IMR-90 (cell line): Measurements from ENCODE around the gene FNBP1L. TPM values are rescaled to one million over a fixed set of nuclear protein-coding genes. Genes with fewer than 3 reads are reported as not detected.
A peak's percentile ranks its signal among the peaks of the same experiment; 100 is the strongest.

Experiments
- ATAC-seq: fragments of 200-7000 bp; cut with Tn5 transposase; 2 replicates; pipeline ENCODE4 v1.9.1; 2020; ENCODE audit warnings: low read depth, mild to moderate bottlenecking, moderate library complexity
- BruUV-seq: library from RNA; stranded (reverse); fragments of 400-500 nt; replicated peaks from 2 replicates; lab custom pipeline; 2021; lab: Mats Ljungman, UMichigan
- CTCF ChIA-PET: fragments of 300-600 bp; formaldehyde crosslinking; extraction: SDS; loops from one replicate; lab custom pipeline; 2021; ENCODE audit warnings: antibody characterized with exemption; lab: Yijun Ruan, JAX
- POLR2A ChIA-PET: fragments of 300-600 bp; sonication (Branson Sonifier 250); formaldehyde crosslinking; loops from one replicate; lab custom pipeline; 2022; ENCODE audit warnings: antibody characterized with exemption; ENCODE audit not compliant: unreplicated experiment; lab: Charles Lee
- DNase-seq: peaks from one replicate; pipeline ENCODE4 v3.0.0; 2013
- H2AFZ ChIP-seq: replicated peaks from 2 replicates; pipeline ENCODE3; 2013; ENCODE audit warnings: low read length, mild to moderate bottlenecking; ENCODE audit not compliant: poor library complexity
- H2AK5ac ChIP-seq: 2 replicates; pipeline ENCODE4 v1.6.1; 2013; ENCODE audit warnings: low read depth, low read length, inconsistent platforms
- H2AK9ac ChIP-seq: replicated peaks from 2 replicates; pipeline ENCODE3; 2013; ENCODE audit warnings: mild to moderate bottlenecking, low read depth, low read length, moderate library complexity; ENCODE audit not compliant: poor library complexity
- H2BK120ac ChIP-seq: 2 replicates; pipeline ENCODE4 v1.6.1; 2013; ENCODE audit warnings: low read depth, low read length, inconsistent platforms
- H2BK15ac ChIP-seq: 3 replicates; pipeline ENCODE4 v1.6.1; 2013; ENCODE audit warnings: low read depth, low read length, inconsistent platforms
- H2BK20ac ChIP-seq: 2 replicates; pipeline ENCODE4 v1.6.1; 2013; ENCODE audit warnings: low read depth, mild to moderate bottlenecking, inconsistent platforms, low read length, moderate library complexity
- H2BK5ac ChIP-seq: 2 replicates; pipeline ENCODE4 v1.6.1; 2013; ENCODE audit warnings: mild to moderate bottlenecking, low read depth, low read length, inconsistent platforms; ENCODE audit not compliant: poor library complexity, severe bottlenecking
- H3K14ac ChIP-seq: replicated peaks from 2 replicates; pipeline ENCODE4 v1.6.1; 2013; ENCODE audit warnings: low read depth, low read length, inconsistent platforms
- H3K18ac ChIP-seq: 2 replicates; pipeline ENCODE4 v1.6.1; 2013; ENCODE audit warnings: low read depth, low read length, control low read depth
- H3K23ac ChIP-seq: 2 replicates; pipeline ENCODE4 v1.6.1; 2013; ENCODE audit warnings: low read depth, low read length, inconsistent platforms
- H3K27ac ChIP-seq: 2 replicates; pipeline ENCODE4 v1.5.1; 2013; ENCODE audit warnings: mild to moderate bottlenecking, control low read depth, low read length; ENCODE audit not compliant: insufficient read depth
- H3K27me3 ChIP-seq: 2 replicates; pipeline ENCODE4 v1.6.1; 2013; ENCODE audit warnings: low read length; ENCODE audit not compliant: control insufficient read depth, insufficient read depth
- H3K36me3 ChIP-seq: 2 replicates; pipeline ENCODE4 v1.6.1; 2013; ENCODE audit warnings: low read length, mixed read lengths; ENCODE audit not compliant: control insufficient read depth, insufficient read depth
- H3K4ac ChIP-seq: 2 replicates; pipeline ENCODE4 v1.6.1; 2013; ENCODE audit warnings: low read depth, low read length, inconsistent platforms
- H3K4me1 ChIP-seq: 2 replicates; pipeline ENCODE4 v1.6.1; 2013; ENCODE audit warnings: low read length, mixed read lengths; ENCODE audit not compliant: control insufficient read depth, insufficient read depth
- H3K4me2 ChIP-seq: 2 replicates; pipeline ENCODE4 v1.6.1; 2013; ENCODE audit warnings: low read depth, mild to moderate bottlenecking, control low read depth, low read length, moderate library complexity
- H3K4me3 ChIP-seq: 2 replicates; pipeline ENCODE4 v1.5.1; 2013; ENCODE audit warnings: low read depth, mild to moderate bottlenecking, control low read depth, low read length, moderate library complexity; ENCODE audit not compliant: insufficient read depth
- H3K56ac ChIP-seq: 2 replicates; pipeline ENCODE4 v1.6.1; 2013; ENCODE audit warnings: low read length, inconsistent platforms; ENCODE audit not compliant: insufficient read depth; ENCODE audit errors: extremely low read depth
- H3K79me1 ChIP-seq, 2 experiments: 2 replicates each; pipeline ENCODE4 v1.6.1; 2013; ENCODE audit warnings: low read length in 2 of 2, inconsistent platforms in 1 of 2, low read depth in 1 of 2
- H3K9ac ChIP-seq: 2 replicates; pipeline ENCODE4 v1.6.1; 2013; ENCODE audit warnings: low read depth, low read length, control low read depth
- H3K9me1 ChIP-seq: 2 replicates; pipeline ENCODE4 v1.6.1; 2013; ENCODE audit warnings: low read length, inconsistent platforms; ENCODE audit not compliant: insufficient read depth
- H3K9me3 ChIP-seq: 2 replicates; pipeline ENCODE4 v1.6.1; 2013; ENCODE audit warnings: low read length; ENCODE audit not compliant: control insufficient read depth, insufficient read depth
- H4K20me1 ChIP-seq: 2 replicates; pipeline ENCODE4 v1.6.1; 2013; ENCODE audit warnings: low read length, inconsistent platforms; ENCODE audit not compliant: insufficient read depth
- H4K5ac ChIP-seq: 2 replicates; pipeline ENCODE4 v1.6.1; 2013; ENCODE audit warnings: mild to moderate bottlenecking, low read depth, low read length, control low read depth
- H4K8ac ChIP-seq, 2 experiments: 2 replicates each; pipeline ENCODE4 v1.6.1; 2013; ENCODE audit warnings: low read depth in 2 of 2, low read length in 2 of 2, control low read depth in 1 of 2, inconsistent platforms in 1 of 2
- H4K91ac ChIP-seq: 2 replicates; pipeline ENCODE4 v1.6.1; 2013; ENCODE audit warnings: low read depth, low read length, inconsistent platforms; ENCODE audit not compliant: insufficient read depth
- CHD1 ChIP-seq: IDR thresholded peaks from 2 replicates; pipeline ENCODE4 v1.6.1; 2012; ENCODE audit warnings: low read depth, low read length, improper control_type of control experiment
- FOS ChIP-seq: fragments of 150-350 bp; IDR thresholded peaks from 2 replicates; pipeline ENCODE4 v1.6.1; 2016; ENCODE audit warnings: low read depth, low read length
- MAFK ChIP-seq: IDR thresholded peaks from 2 replicates; pipeline ENCODE4 v1.6.1; 2012; ENCODE audit warnings: low read depth, low read length, improper control_type of control experiment
- MXI1 ChIP-seq: IDR thresholded peaks from 2 replicates; pipeline ENCODE4 v1.6.1; 2012; ENCODE audit warnings: low read depth, mild to moderate bottlenecking, low read length, moderate library complexity, borderline replicate concordance
- RAD21 ChIP-seq: IDR thresholded peaks from 2 replicates; pipeline ENCODE4 v1.6.1; 2012; ENCODE audit warnings: low read length, improper control_type of control experiment
- RCOR1 ChIP-seq: IDR thresholded peaks from 2 replicates; pipeline ENCODE4 v1.6.1; 2012; ENCODE audit warnings: mild to moderate bottlenecking, low read length, improper control_type of control experiment; ENCODE audit not compliant: insufficient replicate concordance
- RFX5 ChIP-seq: IDR thresholded peaks from 2 replicates; pipeline ENCODE4 v1.8.0; 2012; ENCODE audit warnings: low read depth, mild to moderate bottlenecking, low read length, moderate library complexity
- SMC3 ChIP-seq: fragments of 150-350 bp; IDR thresholded peaks from 2 replicates; pipeline ENCODE4 v1.6.1; 2016; ENCODE audit warnings: low read depth, mild to moderate bottlenecking, antibody characterized with exemption, low read length, moderate library complexity
- WGBS, 2 experiments: methylation state at CpG; one replicate each; pipeline versions ENCODE4 v1.1.5 to v1.1.7; 2013; ENCODE audit warnings: missing lambda C conversion rate in 2 of 2; ENCODE audit not compliant: insufficient read length in 1 of 2; ENCODE audit errors: extremely low coverage in 2 of 2; 5-methylcytosine and 5-hydroxymethylcytosine counted together
- dilution Hi-C: fragments of 300-500 bp; cut with HindIII; formaldehyde crosslinking; loops from one replicate; pipeline ENCODE4 v1.14.3; 2018; ENCODE audit warnings: low sequenced_read_pairs; ENCODE audit not compliant: unreplicated experiment
- in situ Hi-C: fragments of 300-500 bp; cut with MboI; formaldehyde crosslinking; loops from 3 replicates; pipeline ENCODE4 v1.14.3; 2019; ENCODE audit warnings: low sequenced_read_pairs, inconsistent platforms, mixed read lengths
- intact Hi-C: fragments of 100-400 bp; cut with micrococcal nuclease; formaldehyde crosslinking; loops from 2 replicates; pipeline ENCODE4 v1.10.0; 2022
- polyA plus RNA-seq, 3 experiments: library from polyadenylated mRNA; depleted of rRNA; stranded (reverse); fragments of >200 nt; gene quantifications; 2 replicates each; pipeline ENCODE4 v1.2.3, GENCODE V29; 2012; ENCODE audit warnings: low replicate concordance in 1 of 3
- total RNA-seq: library from RNA; depleted of rRNA; stranded (reverse); fragments of >200 nt; gene quantifications from 2 replicates; pipeline ENCODE4 v1.2.3, GENCODE V29; 2012
- TF ChIP-seq, protein P1 (sequence below): fragments of 150-350 bp; IDR thresholded peaks from 2 replicates; pipeline ENCODE4 v1.6.1; 2017; ENCODE audit warnings: mild to moderate bottlenecking, antibody characterized with exemption, low read length, low read depth
- TF ChIP-seq, protein P2 (sequence below): conservative IDR thresholded peaks from 2 replicates; pipeline ENCODE4 v1.5.1; 2012; ENCODE audit warnings: mild to moderate bottlenecking, low read depth, low read length, improper control_type of control experiment

FNBP1L gene
- total and polyA plus RNA-seq, 2 of the 4 experiments (the other 2 are of a cell fraction) = 9.3 to 15.2 TPM

DNA sequence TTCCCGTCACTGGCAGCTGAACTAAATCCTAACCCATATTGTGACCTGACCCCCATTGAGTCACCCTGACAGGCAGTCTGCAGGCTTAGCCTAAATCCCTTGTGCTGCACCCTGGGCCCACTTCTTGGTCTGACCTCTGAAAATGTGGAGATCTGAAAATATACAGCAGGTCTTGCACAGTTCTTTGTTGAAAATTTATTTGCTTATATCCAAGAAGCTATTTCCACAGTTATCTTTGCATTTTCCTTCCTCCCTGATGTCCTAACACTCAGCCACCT, 146.6 kb downstream of the FNBP1L start:
- ATAC-seq (peak; percentile 12), DNase-seq (no peak)
- TF ChIP-seq, protein P1, sequence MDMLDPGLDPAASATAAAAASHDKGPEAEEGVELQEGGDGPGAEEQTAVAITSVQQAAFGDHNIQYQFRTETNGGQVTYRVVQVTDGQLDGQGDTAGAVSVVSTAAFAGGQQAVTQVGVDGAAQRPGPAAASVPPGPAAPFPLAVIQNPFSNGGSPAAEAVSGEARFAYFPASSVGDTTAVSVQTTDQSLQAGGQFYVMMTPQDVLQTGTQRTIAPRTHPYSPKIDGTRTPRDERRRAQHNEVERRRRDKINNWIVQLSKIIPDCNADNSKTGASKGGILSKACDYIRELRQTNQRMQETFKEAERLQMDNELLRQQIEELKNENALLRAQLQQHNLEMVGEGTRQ = no peak
- TF ChIP-seq SMC3 (no peak), RFX5 (no peak), CHD1 (no peak), MAFK (no peak), RAD21 (no peak), FOS (no peak), RCOR1 (no peak), MXI1 (no peak)
- TF ChIP-seq, protein P2, sequence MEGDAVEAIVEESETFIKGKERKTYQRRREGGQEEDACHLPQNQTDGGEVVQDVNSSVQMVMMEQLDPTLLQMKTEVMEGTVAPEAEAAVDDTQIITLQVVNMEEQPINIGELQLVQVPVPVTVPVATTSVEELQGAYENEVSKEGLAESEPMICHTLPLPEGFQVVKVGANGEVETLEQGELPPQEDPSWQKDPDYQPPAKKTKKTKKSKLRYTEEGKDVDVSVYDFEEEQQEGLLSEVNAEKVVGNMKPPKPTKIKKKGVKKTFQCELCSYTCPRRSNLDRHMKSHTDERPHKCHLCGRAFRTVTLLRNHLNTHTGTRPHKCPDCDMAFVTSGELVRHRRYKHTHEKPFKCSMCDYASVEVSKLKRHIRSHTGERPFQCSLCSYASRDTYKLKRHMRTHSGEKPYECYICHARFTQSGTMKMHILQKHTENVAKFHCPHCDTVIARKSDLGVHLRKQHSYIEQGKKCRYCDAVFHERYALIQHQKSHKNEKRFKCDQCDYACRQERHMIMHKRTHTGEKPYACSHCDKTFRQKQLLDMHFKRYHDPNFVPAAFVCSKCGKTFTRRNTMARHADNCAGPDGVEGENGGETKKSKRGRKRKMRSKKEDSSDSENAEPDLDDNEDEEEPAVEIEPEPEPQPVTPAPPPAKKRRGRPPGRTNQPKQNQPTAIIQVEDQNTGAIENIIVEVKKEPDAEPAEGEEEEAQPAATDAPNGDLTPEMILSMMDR = no peak
- no peak overlapping the region for H3K56ac ChIP-seq
- peaks cover 88% of the 10 kb centered on the region for H4K20me1 ChIP-seq
- H3K14ac ChIP-seq = no peak overlapping the region
- CTCF ChIA-PET = no interaction called here
- intact Hi-C loops = no loop called here
- in situ Hi-C loops = no loop called here
- H4K91ac ChIP-seq = no peak overlapping the region
- H3K9ac ChIP-seq = no peak overlapping the region
- H2BK15ac ChIP-seq = no peak overlapping the region
- H3K27ac ChIP-seq = no peak overlapping the region
- no peak overlapping the region for H3K4me2 ChIP-seq
- H2BK120ac ChIP-seq = no peak overlapping the region
- no peak overlapping the region for H2AK9ac ChIP-seq
- H2AFZ ChIP-seq = no peak overlapping the region
- no peak overlapping the region for H3K4me3 ChIP-seq
- no peak overlapping the region for H4K8ac ChIP-seq
- H3K27me3 ChIP-seq = no peaks in the 10 kb centered on the region
- peaks cover 14% of the 10 kb centered on the region for H3K36me3 ChIP-seq
- H2AK5ac ChIP-seq = no peak overlapping the region
- no CpG with 5 or more reads among the region's 1 CpG for WGBS, 2 experiments
- H3K18ac ChIP-seq = no peak overlapping the region
- POLR2A ChIA-PET = no interaction called here
- H3K79me1 ChIP-seq = peaks cover 51 to 92% of the 10 kb centered on the region in 2 experiments
- no TSS peak for BruUV-seq
- dilution Hi-C loops = no loop called here
- no peak overlapping the region for H2BK5ac ChIP-seq
- H4K5ac ChIP-seq = no peak overlapping the region
- H3K4ac ChIP-seq = no peak overlapping the region
- 0 out of 2 replicates have a peak overlapping the region, but pooled peaks have one; percentile 1 for H3K23ac ChIP-seq
- peaks cover 57% of the 10 kb centered on the region for H3K9me1 ChIP-seq
- H2BK20ac ChIP-seq = no peak overlapping the region
- peaks cover 25% of the 10 kb centered on the region for H3K4me1 ChIP-seq
- no peaks in the 10 kb centered on the region for H3K9me3 ChIP-seq
